Stimulated activated CD4-positive, alpha-beta T cell treated with anti-CD3 and anti-CD28 coated beads, Interleukin-2, amount 100 ng/mL, for 48 hours (primary cell): ENCODE data around the gene TNFAIP6.
"Not testable (repeated sequence)": the region's sequence is repeated elsewhere in the genome, so short reads cannot be mapped to it uniquely, and the experiment has no call there.

Experiments
- DNase-seq, 2 donors: peaks; one replicate each; pipeline ENCODE4 v3.0.0-alpha.2; 2020

TNFAIP6 gene

DNA sequence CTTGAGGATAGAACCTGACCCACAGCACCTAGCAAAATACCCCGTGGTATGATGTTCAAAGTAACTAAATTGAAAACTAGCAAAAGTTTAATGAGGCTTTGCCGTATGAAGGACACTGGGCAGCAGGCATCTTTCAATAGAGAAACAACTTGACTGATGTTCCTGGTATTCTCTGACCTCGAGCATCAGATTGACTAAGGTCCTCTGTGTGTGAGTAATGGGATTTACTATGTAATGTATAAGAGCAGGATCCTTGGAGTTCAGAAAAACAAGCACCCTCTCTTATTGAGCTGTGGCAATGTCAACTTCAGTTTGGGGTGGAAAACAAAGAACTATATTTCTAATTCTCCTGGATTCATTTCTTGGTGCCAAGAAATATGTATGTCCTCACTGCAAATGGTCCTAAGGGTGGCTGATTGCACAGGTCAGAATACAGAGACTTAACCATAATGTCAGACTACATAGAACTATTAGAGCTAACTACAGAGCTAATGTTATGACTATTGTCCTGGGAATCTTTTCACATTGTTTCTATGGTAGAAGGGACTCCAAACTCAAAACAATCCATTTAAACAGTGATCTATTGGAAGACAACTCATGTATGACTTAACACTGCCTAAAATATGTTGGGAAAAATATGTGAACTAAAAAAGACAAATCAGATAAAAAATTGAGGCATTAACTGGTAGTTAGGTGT is 4.4 kb downstream of the TNFAIP6 start:
- no peak for DNase-seq

GRCh38 chr2:151363709-151364108 is 6.3 kb downstream of the TNFAIP6 start:
- no peak for DNase-seq

DNA sequence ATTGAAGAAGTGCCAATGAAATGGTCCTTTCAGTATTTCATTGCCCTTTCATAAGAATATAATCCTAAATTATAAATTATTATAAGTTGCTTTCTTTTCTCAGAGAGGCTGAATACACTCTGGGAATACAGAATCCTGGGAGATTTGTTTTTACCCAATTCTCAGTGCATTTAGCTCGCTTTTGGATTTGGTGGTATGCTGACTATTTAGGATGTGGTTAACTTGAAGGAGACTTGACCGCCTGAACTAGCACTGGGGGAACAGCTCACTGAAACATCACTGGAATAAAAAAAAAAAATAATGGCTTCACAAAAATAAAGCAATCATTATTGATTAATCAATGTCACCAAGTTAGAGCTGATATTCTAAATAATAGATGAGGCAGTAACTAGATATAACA is 10.2 kb downstream of the TNFAIP6 start:
- DNase-seq = no peak

DNA sequence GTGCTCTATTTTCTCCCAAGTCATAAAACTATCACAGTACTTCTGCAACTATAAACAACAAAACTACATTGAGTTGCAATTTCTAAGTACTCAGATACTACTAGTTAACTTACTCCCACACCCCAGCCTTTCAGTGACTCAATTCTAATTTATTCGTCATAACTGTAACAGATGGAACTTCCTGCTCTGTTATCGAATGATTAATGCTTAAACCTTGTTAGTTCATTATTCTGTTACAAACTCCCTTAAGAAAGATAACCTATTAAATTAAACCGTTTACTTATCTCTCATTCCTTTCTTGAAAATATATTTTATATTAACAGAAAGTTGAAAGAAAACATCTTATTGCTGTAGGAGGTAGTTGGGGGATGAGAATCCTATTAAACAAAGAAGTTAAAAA is 17.0 kb downstream of the TNFAIP6 start:
- no peak for DNase-seq

GRCh38 chr2:151379169-151379568 is 21.8 kb downstream of the TNFAIP6 start:
- no peak for DNase-seq

DNA sequence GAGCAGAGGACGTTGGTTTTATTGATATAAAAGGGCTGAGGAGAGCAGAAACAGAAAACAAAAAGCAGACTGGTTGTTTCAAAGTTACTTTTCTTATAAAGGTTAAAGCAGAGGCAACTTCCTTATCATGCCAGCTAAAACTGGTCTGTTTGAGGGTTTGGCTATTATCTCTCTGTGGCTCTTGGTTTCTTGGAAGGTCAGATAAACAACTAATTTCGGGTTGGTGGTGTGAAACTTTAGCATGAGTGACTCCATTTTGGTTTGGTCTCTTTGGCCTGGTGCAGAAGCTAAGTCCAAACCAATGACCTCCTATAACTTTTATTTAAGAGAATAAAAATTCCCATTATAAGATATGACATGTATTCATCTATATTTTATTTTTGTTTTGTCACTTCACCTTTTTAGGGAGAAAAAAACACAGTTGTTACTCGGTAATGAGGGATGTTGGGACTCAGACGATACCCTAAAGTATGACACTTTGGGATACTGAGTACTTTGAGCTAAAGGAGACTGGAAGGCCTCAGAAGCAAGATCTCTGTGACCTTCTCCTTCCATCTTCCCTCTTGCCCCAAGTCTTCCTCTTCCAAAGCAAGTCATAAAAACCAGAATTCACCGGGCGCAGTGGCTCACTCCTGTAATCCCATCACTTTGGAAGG is 23.3 kb downstream of the TNFAIP6 start:
- DNase-seq = no peak

DNA sequence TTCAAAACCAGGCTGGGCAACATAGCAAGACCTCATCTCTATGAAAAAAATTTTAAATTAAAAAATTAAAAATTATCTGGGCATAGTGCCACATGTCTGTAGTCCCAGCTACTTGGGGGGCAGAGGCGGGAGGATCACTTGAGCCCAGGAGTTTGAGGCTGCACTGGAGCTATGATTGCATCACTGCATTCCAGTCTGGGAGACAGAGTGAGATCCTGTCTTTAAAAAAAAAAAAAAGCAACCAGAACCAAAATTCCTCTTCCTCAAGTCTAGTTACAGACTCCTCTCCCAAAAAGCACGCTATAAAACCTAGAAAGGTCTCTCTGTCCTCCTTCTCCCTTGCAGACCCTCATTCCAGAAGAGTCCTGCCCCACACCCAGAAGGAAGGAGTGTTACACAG is 23.9 kb downstream of the TNFAIP6 start:
- DNase-seq = no peak

- no peak for DNase-seq
These were observed 30.6 kb downstream of the TNFAIP6 start for GRCh38 chr2:151388011-151388410.

GRCh38 chr2:151391436-151391835 is 34.0 kb downstream of the TNFAIP6 start:
- DNase-seq = no peak

- no peak for DNase-seq
These were observed 37.1 kb downstream of the TNFAIP6 start for GRCh38 chr2:151394509-151394908.

- no peak for DNase-seq
These were observed 38.4 kb downstream of the TNFAIP6 start for GRCh38 chr2:151395509-151396374.

DNA sequence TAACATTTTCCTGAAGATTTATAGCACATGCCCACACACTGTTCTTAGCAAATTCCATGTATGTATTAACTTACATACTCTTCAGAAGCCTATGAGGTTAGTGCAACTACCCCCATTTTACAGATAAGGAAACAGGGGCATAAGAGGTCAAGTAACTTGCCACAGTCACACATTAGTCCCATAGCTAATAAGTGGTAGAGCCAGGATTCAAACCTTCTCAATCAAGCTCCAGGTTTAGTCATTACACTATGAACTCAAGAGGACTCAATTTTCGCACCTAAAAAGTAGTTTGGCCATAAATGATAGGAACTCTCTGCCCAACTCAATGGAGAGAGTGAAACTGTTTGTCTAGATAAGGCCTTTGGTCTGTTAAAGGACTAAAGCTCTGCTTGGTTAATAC is 42.6 kb downstream of the TNFAIP6 start:
- no peak for DNase-seq

DNA sequence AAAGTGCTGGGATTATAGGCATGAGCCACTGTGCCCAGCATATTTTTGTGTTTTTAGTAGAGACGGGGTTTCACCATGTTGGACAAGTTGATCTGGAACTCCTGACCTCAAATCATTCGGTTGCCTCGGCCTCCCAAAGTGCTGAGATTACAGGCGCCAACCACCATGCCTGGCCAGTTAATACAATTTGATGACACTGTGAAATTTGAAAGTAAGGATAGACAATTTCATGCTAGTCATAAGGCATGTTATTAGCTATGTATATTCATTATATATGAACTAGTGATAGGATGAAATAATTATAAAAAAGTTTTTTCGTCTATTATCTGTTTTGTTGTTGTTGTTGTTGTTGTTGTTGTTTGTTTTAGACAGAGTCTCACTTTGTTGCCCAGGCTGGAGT is 43.8 kb downstream of the TNFAIP6 start:
- DNase-seq = no peak

DNA sequence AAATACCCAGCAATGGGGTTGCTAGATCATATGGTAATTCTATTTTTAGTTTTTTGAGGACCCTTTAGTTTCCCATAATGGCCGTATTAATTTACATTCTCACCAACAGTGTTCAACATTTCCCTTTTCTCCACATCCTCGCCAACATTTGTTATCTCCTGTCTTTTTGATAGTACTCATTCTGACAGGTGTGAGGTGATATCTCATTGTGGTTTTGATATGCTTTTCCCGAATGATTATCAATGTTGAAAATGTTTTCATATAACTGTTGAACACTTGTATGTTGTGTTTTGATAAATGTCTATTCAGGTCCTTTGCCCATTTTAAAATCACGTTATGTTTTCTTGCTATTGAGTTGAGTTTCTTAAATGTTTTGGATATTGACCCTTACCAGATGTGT is 46.5 kb downstream of the TNFAIP6 start:
- no peak for DNase-seq

GRCh38 chr2:151405376-151405775 is 48.0 kb downstream of the TNFAIP6 start:
- DNase-seq = no peak

- DNase-seq = no peak
These were observed 49.9 kb downstream of the TNFAIP6 start for GRCh38 chr2:151407281-151407680.

- no peak for DNase-seq
These were observed 51.6 kb downstream of the TNFAIP6 start for GRCh38 chr2:151408788-151409600.

GRCh38 chr2:151409601-151410484 is 52.5 kb downstream of the TNFAIP6 start, which contains the start of gene RIF1:
TSS of gene RIF1 (plus strand) at chr2:151409902. CDS start at chr2:151410424, 522 bp downstream.
- peak; percentile 73 to 75 for DNase-seq

DNA sequence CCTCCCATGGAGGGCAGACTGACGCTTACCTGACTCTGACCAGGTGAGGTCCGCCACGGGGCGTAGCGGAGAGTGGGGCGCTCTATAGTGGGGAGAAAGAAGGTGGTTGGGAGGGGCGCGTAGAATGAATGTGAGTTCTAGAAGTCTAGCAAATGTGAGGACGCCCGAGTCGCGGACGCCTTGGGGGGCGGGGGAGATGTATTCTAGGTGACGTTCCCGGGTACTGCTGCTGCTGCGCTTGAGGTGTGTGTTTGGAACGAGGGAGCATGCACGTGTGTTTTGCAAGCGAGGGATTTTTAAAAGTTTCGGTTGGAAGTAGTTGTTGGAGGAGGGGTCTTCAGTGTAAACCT is 53.1 kb downstream of the TNFAIP6 start:
- DNase-seq = peak; percentile 24 to 26

DNA sequence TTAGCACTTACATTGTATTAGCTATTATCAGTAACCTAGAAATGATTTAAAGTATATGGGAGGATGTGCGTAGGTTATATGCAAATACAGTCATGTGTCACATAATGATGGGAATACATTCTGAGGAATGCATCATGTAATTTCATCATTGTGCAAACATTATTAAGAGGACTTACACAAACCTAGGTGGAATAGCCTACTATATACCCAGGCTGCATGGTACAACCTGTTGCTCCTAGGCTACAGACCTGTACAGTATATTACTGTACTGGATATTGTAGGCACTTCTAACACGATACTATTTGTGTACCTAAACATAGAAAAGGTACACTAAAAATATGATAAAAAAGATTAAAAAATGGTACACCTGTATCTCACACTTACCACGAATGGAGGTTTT is 60.3 kb downstream of the TNFAIP6 start:
- DNase-seq = no peak

GRCh38 chr2:151421681-151422080 is 64.3 kb downstream of the TNFAIP6 start:
- DNase-seq = not testable (repeated sequence)

GRCh38 chr2:151422917-151423439 is 65.6 kb downstream of the TNFAIP6 start:
- no peak for DNase-seq
